Lung microvascular endothelial cell (primary cell): Measurements from ENCODE around the gene OTUD1. TPM values are rescaled to one million over a fixed set of nuclear protein-coding genes. Genes with fewer than 3 reads are reported as not detected.
A peak's percentile ranks its signal among the peaks of the same experiment; 100 is the strongest.

Experiments
- DNase-seq, 2 donors: peaks; one replicate each; pipeline versions ENCODE4 v3.0.0 to v3.0.0-alpha.2; 2010; ENCODE audit warnings: low read depth in 2 of 2
- total RNA-seq: library from RNA; depleted of rRNA; stranded (reverse); fragments of >200 nt; gene quantifications from 2 replicates; pipeline ENCODE4 v1.2.1, GENCODE V29; 2014

OTUD1 gene
- total RNA-seq, 1 donor from 2014 or later = 12.5 TPM

GRCh38 chr10:23467012-23467411, 28.1 kb downstream of the OTUD1 start:
- no peak for DNase-seq

GRCh38 chr10:23467548-23467947, 28.7 kb downstream of the OTUD1 start:
- DNase-seq = no peak

DNA sequence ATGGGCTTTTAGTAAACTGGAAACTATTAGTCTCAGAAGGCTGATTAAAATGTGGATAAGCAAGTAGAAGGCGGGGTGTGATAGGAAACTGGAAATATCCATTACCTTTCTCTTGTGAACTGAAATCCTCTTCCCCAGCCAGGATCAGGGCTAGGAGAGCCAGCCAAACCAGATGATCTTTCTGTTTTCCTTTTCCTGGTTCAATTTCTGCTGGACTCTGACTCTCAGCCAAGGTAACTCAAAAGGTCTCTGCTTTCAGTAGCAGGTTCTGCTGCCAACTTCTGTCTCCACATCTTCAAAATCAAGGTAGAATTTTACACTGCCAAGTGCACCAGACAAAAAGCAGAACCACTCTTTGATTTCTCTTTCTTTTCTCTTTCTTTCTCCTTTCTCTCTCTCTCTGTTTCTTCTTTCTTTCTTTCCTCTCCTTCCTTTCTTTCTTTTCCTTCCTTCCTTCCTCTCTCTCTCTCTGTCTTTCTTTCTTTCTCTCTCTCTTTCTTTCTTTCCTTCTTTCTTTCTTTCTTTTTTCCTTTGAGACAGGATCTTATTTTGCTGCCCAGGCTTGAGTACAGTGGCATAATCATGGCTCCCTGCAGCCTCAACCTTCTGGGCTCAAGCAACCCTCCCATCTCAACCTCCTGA, 30.8 kb downstream of the OTUD1 start:
- peak in 1 of 2 donors; percentile 31 for DNase-seq

- no peak for DNase-seq
Observed at GRCh38 chr10:23472181-23472580, 33.3 kb downstream of the OTUD1 start.

- DNase-seq = no peak
Observed at GRCh38 chr10:23474081-23474480, 35.2 kb downstream of the OTUD1 start.

GRCh38 chr10:23474626-23475025, 35.8 kb downstream of the OTUD1 start:
- DNase-seq = no peak

GRCh38 chr10:23478570-23478969, 39.7 kb downstream of the OTUD1 start:
- no peak for DNase-seq

DNA sequence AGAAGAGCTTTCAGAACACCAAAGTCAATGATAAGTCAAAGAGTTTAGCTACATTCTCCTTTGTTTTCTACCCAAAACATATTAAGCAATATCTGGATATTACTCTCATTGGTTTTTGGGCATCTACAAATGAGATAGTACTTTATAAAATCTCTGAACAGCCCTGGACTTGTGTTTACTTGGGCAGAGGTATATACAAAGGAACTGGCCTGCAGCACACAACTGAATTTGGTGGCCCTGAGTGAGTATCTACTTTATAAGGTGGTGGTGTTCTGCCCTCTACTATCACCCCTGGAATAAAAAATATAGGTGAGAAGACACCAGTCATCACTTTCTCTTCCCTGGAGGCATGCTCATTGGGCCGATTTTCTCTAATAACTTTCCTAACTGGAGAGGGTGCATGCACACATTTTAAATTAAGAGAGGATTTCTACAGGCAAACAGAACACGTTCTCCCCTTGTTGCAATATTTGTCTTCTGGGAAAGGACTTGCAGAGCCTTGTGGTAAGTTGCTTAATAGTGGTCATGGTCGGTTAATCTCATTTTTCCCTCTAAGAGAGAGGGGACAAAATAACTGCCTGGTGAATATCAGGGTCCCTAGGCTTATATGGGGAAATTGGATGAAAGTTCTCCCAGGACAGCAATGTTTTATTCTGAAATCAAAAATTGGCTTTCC, 41.1 kb downstream of the OTUD1 start:
- no peak for DNase-seq

GRCh38 chr10:23481363-23481961, 42.6 kb downstream of the OTUD1 start:
- no peak for DNase-seq

DNA sequence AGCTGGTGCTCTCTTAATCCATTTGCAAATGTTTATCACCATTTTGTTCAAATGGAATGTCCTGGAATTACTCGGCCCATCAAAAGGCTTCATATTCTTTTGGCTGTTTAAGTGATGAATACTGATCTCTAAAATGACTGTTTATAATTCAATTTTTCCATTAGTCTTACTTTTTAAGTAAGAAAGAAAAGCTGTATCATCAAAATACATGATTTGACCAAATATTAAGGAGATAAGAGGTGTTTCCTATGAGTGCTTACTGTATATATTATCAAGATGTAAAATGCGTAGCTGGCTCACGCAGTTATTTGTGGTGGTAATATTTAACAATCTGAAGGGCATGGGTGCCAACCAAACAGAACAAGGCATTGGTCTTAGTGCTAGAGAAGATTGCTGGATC, 51.2 kb downstream of the OTUD1 start:
- DNase-seq = no peak

Other genes with a start within 250 kb of the OTUD1 start
- gene PTF1A, start 246.8 kb upstream of the OTUD1 start, total RNA-seq = not detected in 2 replicates
- gene C10orf67, start 94.3 kb upstream of the OTUD1 start, total RNA-seq = not detected in 2 replicates